Aorta (tissue), 5 donors: ENCODE measurements around the gene GRPEL1. TPM values are rescaled to one million over a fixed set of nuclear protein-coding genes. Genes with fewer than 3 reads are reported as not detected.
"Not testable (repeated sequence)": the region's sequence is repeated elsewhere in the genome, so short reads cannot be mapped to it uniquely, and the experiment has no call there.

ENCODE experiments used
- ATAC-seq: fragments of 200-7000 bp; cut with Tn5 transposase; one replicate; pipeline ENCODE4 v1.9.1; 2022; ENCODE audit warnings: moderate library complexity; ENCODE audit not compliant: low FRiP score
- DNase-seq, 2 donors: peaks; one replicate each; pipeline ENCODE4 v3.0.0-alpha.2; 2020
- H3K27ac ChIP-seq, 2 donors: one replicate each; pipeline ENCODE4 v1.5.1; 2013; ENCODE audit warnings: low read length in 2 of 2, mild to moderate bottlenecking in 2 of 2, moderate library complexity in 2 of 2, control low read depth in 1 of 2, inconsistent platforms in 1 of 2, low read depth in 1 of 2
- H3K27me3 ChIP-seq, 2 donors: one replicate each; pipeline ENCODE4 v1.6.1; 2013; ENCODE audit warnings: control low read depth in 1 of 2, low read length in 1 of 2, mild to moderate bottlenecking in 1 of 2, moderate library complexity in 1 of 2; ENCODE audit not compliant: insufficient read depth in 2 of 2, control insufficient read depth in 1 of 2
- H3K36me3 ChIP-seq, 2 donors: one replicate each; pipeline ENCODE4 v1.6.1; 2013; ENCODE audit warnings: control low read depth in 1 of 2, low read length in 1 of 2, mild to moderate bottlenecking in 1 of 2; ENCODE audit not compliant: insufficient read depth in 2 of 2, control insufficient read depth in 1 of 2
- H3K4me1 ChIP-seq, 2 donors: one replicate each; pipeline ENCODE4 v1.6.1; 2013; ENCODE audit warnings: low read length in 2 of 2, control low read depth in 1 of 2, mild to moderate bottlenecking in 1 of 2, moderate library complexity in 1 of 2; ENCODE audit not compliant: insufficient read depth in 2 of 2, control insufficient read depth in 1 of 2
- H3K4me3 ChIP-seq, 2 donors: one replicate each; pipeline ENCODE4 v1.5.1; 2013; ENCODE audit warnings: low read length in 2 of 2, control low read depth in 1 of 2, mild to moderate bottlenecking in 1 of 2
- H3K9me3 ChIP-seq: one replicate; pipeline ENCODE4 v1.6.1; 2013; ENCODE audit warnings: mild to moderate bottlenecking, low read length; ENCODE audit not compliant: control insufficient read depth
- WGBS, 2 donors: extraction: QIAGEN DNeasy Blood & Tissue Kit; methylation state at CpG; one replicate each; pipeline ENCODE4 v1.1.7; 2013; 5-methylcytosine and 5-hydroxymethylcytosine counted together
- intact Hi-C, 2 donors: fragments of 100-400 bp; cut with DNase I; formaldehyde crosslinking; loops; one replicate each; pipeline versions ENCODE4 v1.14.2 to v1.15.0; 2022
- polyA plus RNA-seq, 2 donors: library from polyadenylated mRNA; stranded (reverse); fragments of 200-250 nt; gene quantifications; one replicate each; pipeline ENCODE4 v1.2.3, GENCODE V29; 2013
- total RNA-seq, 2 donors: library from RNA; stranded (reverse); fragmentation: NEBNext Ultra II Directional; extraction: Animal tissue kit (Norgen Biotek cat#: 25700); gene quantifications; one replicate each; pipeline ENCODE4 v1.2.1, GENCODE V29; 2021
- donor health status: healthy with polysubstance abuse.
- donor health status: Bipolar disorder and iron deficiency.
- donor health status: DM: no; HTN: no; CAD: no.
- donor health status: DM: no; HTN: no; CAD: no.
- donor health status: DM: yes; HTN: yes; CAD: no.

Gene GRPEL1
- total and polyA plus RNA-seq, 4 donors, result 11.1 to 22.0 (median 18.7) TPM

DNA sequence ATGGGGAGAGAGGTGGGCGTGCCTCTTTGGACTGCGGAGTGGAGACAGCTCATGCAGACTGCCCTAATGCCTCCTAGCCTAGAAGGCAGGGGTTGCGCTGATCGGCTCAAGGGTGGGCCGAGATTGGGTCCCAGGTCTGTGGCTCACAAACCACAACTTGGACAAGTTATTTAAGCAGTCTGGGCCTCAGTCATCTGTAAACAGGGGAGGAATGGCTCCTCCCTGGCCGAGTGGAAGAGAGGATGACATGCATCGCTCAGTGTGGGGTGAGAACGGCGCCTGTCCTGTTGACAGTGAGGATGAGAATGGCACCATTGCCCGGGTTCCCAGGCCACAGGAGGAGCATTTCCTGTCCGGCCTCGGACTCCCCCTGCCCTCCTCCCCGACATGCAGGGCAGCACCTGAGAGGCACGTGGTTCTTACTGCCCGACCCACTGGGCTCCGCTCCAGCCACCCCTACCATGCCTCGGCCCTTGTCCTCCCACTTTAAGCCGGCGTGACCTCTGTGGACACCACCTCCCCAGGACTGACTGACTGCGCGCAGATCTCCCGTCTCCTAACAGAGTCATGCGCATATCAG lies 40.3 kb upstream of the GRPEL1 start:
- H3K4me1 ChIP-seq, result no peaks in the 10 kb centered on the region
- no peaks in the 10 kb centered on the region for H3K27me3 ChIP-seq
- H3K27ac ChIP-seq, result no peak overlapping the region
- H3K36me3 ChIP-seq, result no peaks in the 10 kb centered on the region
- no peaks in the 10 kb centered on the region for H3K9me3 ChIP-seq
- H3K4me3 ChIP-seq, result no peak overlapping the region
- 93 to 94% methylated on average over 23 of the region's 23 CpGs for WGBS, 2 donors
- DNase-seq (peak in 1 of 2 donors; percentile 43), ATAC-seq (no peak)
- intact Hi-C loops, result no loop called here

DNA sequence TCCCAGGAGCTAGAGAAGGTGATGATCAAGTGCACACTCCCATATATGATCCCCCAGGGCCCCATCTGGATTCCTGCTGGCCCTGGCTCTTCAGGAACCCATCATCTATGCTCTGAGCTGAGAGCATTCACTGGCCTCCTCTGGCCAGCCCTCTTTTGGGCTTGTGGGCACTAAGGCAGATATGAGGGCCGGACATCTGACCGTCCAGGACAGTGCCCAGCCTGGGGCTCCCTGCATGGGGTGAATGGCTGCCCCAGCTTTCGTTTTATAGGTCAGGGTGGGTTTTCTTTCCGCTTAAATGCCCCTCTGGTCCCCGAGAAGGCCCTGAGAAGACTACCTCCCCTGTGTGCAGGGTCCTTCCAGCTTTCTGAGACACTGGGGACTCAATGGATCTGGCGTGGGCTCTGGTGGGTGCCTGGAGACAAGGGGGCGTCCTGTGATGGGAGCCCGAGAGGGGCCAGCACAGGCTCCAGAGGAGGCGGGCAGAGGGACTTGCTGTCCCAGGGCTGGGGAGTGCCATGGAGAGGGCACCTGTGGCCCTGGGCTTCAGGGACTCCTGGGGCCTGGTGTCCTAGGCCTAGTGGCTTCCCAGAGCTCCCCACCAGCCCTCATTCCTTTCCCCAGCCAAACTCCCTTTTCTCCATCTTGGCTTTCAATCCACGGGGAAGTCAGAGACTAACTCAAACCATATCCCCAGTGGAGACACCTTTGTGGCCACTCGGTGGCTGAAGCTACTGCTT lies 39.5 kb upstream of the GRPEL1 start:
- intact Hi-C loops, result no loop called here
- no peaks in the 10 kb centered on the region for H3K36me3 ChIP-seq
- no peaks in the 10 kb centered on the region for H3K27me3 ChIP-seq
- DNase-seq, result no peak
- no peak overlapping the region for H3K4me3 ChIP-seq
- 90 to 96% methylated on average over 11 of the region's 11 CpGs for WGBS, 2 donors
- no peaks in the 10 kb centered on the region for H3K9me3 ChIP-seq
- H3K27ac ChIP-seq, result no peak overlapping the region
- no peaks in the 10 kb centered on the region for H3K4me1 ChIP-seq
- no peak for ATAC-seq

GRCh38 chr4:7105276-7105675 lies 37.4 kb upstream of the GRPEL1 start:
- DNase-seq (peak in 1 of 2 donors; percentile 75), ATAC-seq (no peak)
- H3K36me3 ChIP-seq, result no peaks in the 10 kb centered on the region
- H3K9me3 ChIP-seq, result no peaks in the 10 kb centered on the region
- 64 to 66% methylated on average over 15 of the region's 15 CpGs for WGBS, 2 donors
- no peak overlapping the region for H3K27ac ChIP-seq
- intact Hi-C loops, result no loop called here
- no peak overlapping the region for H3K4me3 ChIP-seq
- no peaks in the 10 kb centered on the region for H3K4me1 ChIP-seq
- H3K27me3 ChIP-seq, result no peaks in the 10 kb centered on the region

- no peak overlapping the region for H3K4me3 ChIP-seq
- no peaks in the 10 kb centered on the region for H3K27me3 ChIP-seq
- H3K27ac ChIP-seq, result peak overlapping the region in 1 of 2 donors; percentile 87
- ATAC-seq (no peak), DNase-seq (peak in 1 of 2 donors; percentile 37)
- H3K36me3 ChIP-seq, result no peaks in the 10 kb centered on the region
- no peaks in the 10 kb centered on the region for H3K9me3 ChIP-seq
- WGBS, 2 donors, result 89 to 90% methylated on average over 7 of the region's 7 CpGs
- intact Hi-C loops, result no loop called here
- no peaks in the 10 kb centered on the region for H3K4me1 ChIP-seq
These were observed 36.6 kb upstream of the GRPEL1 start for GRCh38 chr4:7104366-7105031.

GRCh38 chr4:7103607-7104365 lies 35.9 kb upstream of the GRPEL1 start:
- DNase-seq, result peak; percentile 89 to 90
- peak; percentile 65 for ATAC-seq
- no peaks in the 10 kb centered on the region for H3K9me3 ChIP-seq
- H3K27ac ChIP-seq, result peak overlapping the region in 1 of 2 donors; percentile 87
- H3K36me3 ChIP-seq, result no peaks in the 10 kb centered on the region
- 19% methylated on average over 21 of the region's 21 CpGs for WGBS, 2 donors
- peak overlapping the region in 1 of 2 donors; percentile 9 for H3K4me3 ChIP-seq
- intact Hi-C loops, result no loop called here
- H3K4me1 ChIP-seq, result no peaks in the 10 kb centered on the region
- H3K27me3 ChIP-seq, result no peaks in the 10 kb centered on the region

GRCh38 chr4:7103031-7103606 lies 35.3 kb upstream of the GRPEL1 start:
- Histone ChIP-seq H3K9me3 (no peaks in the 10 kb centered on the region), H3K27ac (peak overlapping the region in 1 of 2 donors; percentile 87), H3K4me1 (no peaks in the 10 kb centered on the region), H3K36me3 (no peaks in the 10 kb centered on the region), H3K27me3 (no peaks in the 10 kb centered on the region), H3K4me3 (peak overlapping the region; percentile 37 to 47)
- 0 to 1% methylated on average over 34 to 35 of the region's 35 CpGs for WGBS, 2 donors
- ATAC-seq (peak; percentile 94), DNase-seq (peak; percentile 93 to 97)
- intact Hi-C loops, result no loop called here

DNA sequence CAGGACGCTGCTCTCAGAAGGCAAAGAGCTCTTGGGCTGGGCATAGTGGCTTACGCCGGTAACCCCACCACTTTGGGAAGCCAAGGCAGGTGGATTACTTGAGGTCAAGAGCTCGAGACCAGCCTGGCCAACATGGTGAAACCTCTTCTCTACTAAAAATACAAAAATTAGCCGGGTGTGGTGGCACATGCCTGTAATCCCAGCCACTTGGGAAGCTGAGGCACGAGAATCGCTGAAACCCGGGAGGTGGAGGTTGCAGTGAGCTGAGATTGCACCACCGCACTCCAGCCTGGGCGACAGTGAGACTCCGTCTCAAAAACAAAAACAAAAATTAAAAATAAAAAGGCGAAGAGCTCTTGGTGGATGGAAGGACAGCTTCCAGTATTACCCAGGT lies 34.6 kb upstream of the GRPEL1 start:
- intact Hi-C loops, H3K36me3 ChIP-seq, DNase-seq, ATAC-seq, H3K27me3 ChIP-seq, H3K4me1 ChIP-seq, H3K9me3 ChIP-seq: not testable (repeated sequence)
- peak overlapping the region in 1 of 2 donors; percentile 68 for H3K27ac ChIP-seq
- WGBS, 2 donors, result 68 to 71% methylated on average over 12 of the region's 12 CpGs
- H3K4me3 ChIP-seq, result peak overlapping the region; percentile 37 to 47
